Measurements from ENCODE around the gene CNNM4.

Gene CNNM4

GRCh38 chr2:96846825-96847224, 86.1 kb downstream of the CNNM4 start:
- Histone ChIP-seq H3K4me1 (ENCODE audit: insufficient read depth, low read length) (no peaks in the 10 kb centered on the region), H4K20me1 (ENCODE audit: insufficient read depth, low read length) (no peaks in the 10 kb centered on the region; the same call in none of the 2 replicates), H3K4me2 (ENCODE audit: insufficient read depth, low read length) (no peak overlapping the region), H2AFZ (ENCODE audit: low read depth, low read length) (no peak overlapping the region), H3K27ac (ENCODE audit: low read length) (no peak overlapping the region), H3K9ac (ENCODE audit: low read depth, low read length) (no peak overlapping the region), H3K36me3 (ENCODE audit: insufficient read depth, low read length) (peaks cover 49% of the 10 kb centered on the region), H3K27me3 (ENCODE audit: insufficient read depth, low read length, poor library complexity) (no peaks in the 10 kb centered on the region), H3K9me3 (ENCODE audit: insufficient read depth, low read length, severe bottlenecking) (no peaks in the 10 kb centered on the region), H3K4me3 (ENCODE audit: low read depth in 1 of 2, low read length in 2 of 2) (no peak overlapping the region), H3K79me2 (ENCODE audit: insufficient read depth, low read length) (no peaks in the 10 kb centered on the region)
- ATAC-seq (ENCODE audit: insufficient read depth, low read depth) (no peak), DNase-seq (no peak)
- no peak for TF ChIP-seq CTCF (IDR thresholded peaks at IDR 0.05; ENCODE audit: borderline replicate concordance, extremely low read depth, low read length, poor library complexity, severe bottlenecking)
- TF ChIP-seq EZH2 (IDR thresholded peaks at IDR 0.05; ENCODE audit: borderline replicate concordance, low read depth, low read length, severe bottlenecking): no peak

- Histone ChIP-seq H3K4me3 (ENCODE audit: low read depth in 1 of 2, low read length in 2 of 2) (no peak overlapping the region), H3K4me2 (ENCODE audit: insufficient read depth, low read length) (no peak overlapping the region), H2AFZ (ENCODE audit: low read depth, low read length) (no peak overlapping the region), H4K20me1 (ENCODE audit: insufficient read depth, low read length) (no peaks in the 10 kb centered on the region; the same call in none of the 2 replicates), H3K27ac (ENCODE audit: low read length) (no peak overlapping the region), H3K79me2 (ENCODE audit: insufficient read depth, low read length) (no peaks in the 10 kb centered on the region), H3K4me1 (ENCODE audit: insufficient read depth, low read length) (no peaks in the 10 kb centered on the region), H3K27me3 (ENCODE audit: insufficient read depth, low read length, poor library complexity) (no peaks in the 10 kb centered on the region), H3K36me3 (ENCODE audit: insufficient read depth, low read length) (peaks cover 52% of the 10 kb centered on the region), H3K9me3 (ENCODE audit: insufficient read depth, low read length, severe bottlenecking) (no peaks in the 10 kb centered on the region), H3K9ac (ENCODE audit: low read depth, low read length) (no peak overlapping the region)
- TF ChIP-seq EZH2 (IDR thresholded peaks at IDR 0.05; ENCODE audit: borderline replicate concordance, low read depth, low read length, severe bottlenecking) (no peak), CTCF (IDR thresholded peaks at IDR 0.05; ENCODE audit: borderline replicate concordance, extremely low read depth, low read length, poor library complexity, severe bottlenecking) (no peak)
- ATAC-seq (ENCODE audit: insufficient read depth, low read depth) (no peak), DNase-seq (no peak)
Measured at GRCh38 chr2:96847586-96847985, 86.9 kb downstream of the CNNM4 start.

GRCh38 chr2:96848264-96848663, 87.6 kb downstream of the CNNM4 start:
- Histone ChIP-seq H3K4me1 (ENCODE audit: insufficient read depth, low read length) (no peaks in the 10 kb centered on the region), H3K27ac (ENCODE audit: low read length) (no peak overlapping the region), H4K20me1 (ENCODE audit: insufficient read depth, low read length) (no peaks in the 10 kb centered on the region; the same call in 1 of the 2 replicates), H3K4me3 (ENCODE audit: low read depth in 1 of 2, low read length in 2 of 2) (no peak overlapping the region), H3K79me2 (ENCODE audit: insufficient read depth, low read length) (0 out of 2 replicates have a peak, but pooled peaks cover 2% of the 10 kb centered on the region), H3K36me3 (ENCODE audit: insufficient read depth, low read length) (peaks cover 55% of the 10 kb centered on the region), H2AFZ (ENCODE audit: low read depth, low read length) (no peak overlapping the region), H3K9ac (ENCODE audit: low read depth, low read length) (no peak overlapping the region; the same call in 1 of the 2 replicates), H3K27me3 (ENCODE audit: insufficient read depth, low read length, poor library complexity) (no peaks in the 10 kb centered on the region), H3K4me2 (ENCODE audit: insufficient read depth, low read length) (no peak overlapping the region), H3K9me3 (ENCODE audit: insufficient read depth, low read length, severe bottlenecking) (no peaks in the 10 kb centered on the region)
- no peak for TF ChIP-seq EZH2 (IDR thresholded peaks at IDR 0.05; ENCODE audit: borderline replicate concordance, low read depth, low read length, severe bottlenecking)
- TF ChIP-seq CTCF (IDR thresholded peaks at IDR 0.05; ENCODE audit: borderline replicate concordance, extremely low read depth, low read length, poor library complexity, severe bottlenecking): no peak
- DNase-seq (no peak), ATAC-seq (ENCODE audit: insufficient read depth, low read depth) (no peak)

GRCh38 chr2:96852667-96853066, 92.0 kb downstream of the CNNM4 start:
- DNase-seq: no peak
- TF ChIP-seq EZH2 (IDR thresholded peaks at IDR 0.05; ENCODE audit: borderline replicate concordance, low read depth, low read length, severe bottlenecking): no peak
- TF ChIP-seq CTCF (IDR thresholded peaks at IDR 0.05; ENCODE audit: borderline replicate concordance, extremely low read depth, low read length, poor library complexity, severe bottlenecking): no peak
- H3K4me1 ChIP-seq (ENCODE audit: insufficient read depth, low read length): peaks cover 20% of the 10 kb centered on the region
- no peak overlapping the region for H2AFZ ChIP-seq (ENCODE audit: low read depth, low read length)
- no peak overlapping the region for H3K27ac ChIP-seq (ENCODE audit: low read length)
- H4K20me1 ChIP-seq (ENCODE audit: insufficient read depth, low read length): no peaks in the 10 kb centered on the region; the same call in 1 of the 2 replicates
- peaks cover 54% of the 10 kb centered on the region for H3K36me3 ChIP-seq (ENCODE audit: insufficient read depth, low read length)
- no peak overlapping the region for H3K4me3 ChIP-seq (ENCODE audit: low read depth in 1 of 2, low read length in 2 of 2)
- no peak overlapping the region for H3K4me2 ChIP-seq (ENCODE audit: insufficient read depth, low read length)
- H3K79me2 ChIP-seq (ENCODE audit: insufficient read depth, low read length): peaks cover 36% of the 10 kb centered on the region
- no peaks in the 10 kb centered on the region for H3K27me3 ChIP-seq (ENCODE audit: insufficient read depth, low read length, poor library complexity)
- ATAC-seq (ENCODE audit: insufficient read depth, low read depth): no peak
- no peaks in the 10 kb centered on the region for H3K9me3 ChIP-seq (ENCODE audit: insufficient read depth, low read length, severe bottlenecking)
- H3K9ac ChIP-seq (ENCODE audit: low read depth, low read length): no peak overlapping the region

All from DND-41 (cell line).